Natural killer cell (primary cell): Measurements from ENCODE around the gene IL22. TPM values are rescaled to one million over a fixed set of nuclear protein-coding genes. Genes with fewer than 3 reads are reported as not detected.

ENCODE experiments used
- ATAC-seq, 3 donors: fragments of 150-1000 bp in 2 of 3; fragments of 200-7000 bp in 1 of 3; cut with Tn5 transposase; 1 replicate in 1 of 3; 2 replicates in 2 of 3; pipeline ENCODE4 v1.10.0; 2021; ENCODE audit warnings: mild to moderate bottlenecking in 2 of 3, moderate library complexity in 2 of 3
- DNase-seq, 2 donors: peaks; one replicate each; pipeline versions ENCODE4 v3.0.0 to v3.0.0-alpha.2; 2013 to 2021; ENCODE audit warnings: mixed read lengths in 1 of 2
- H3K27ac ChIP-seq: one replicate; pipeline ENCODE4 v1.5.1; 2013; ENCODE audit warnings: mild to moderate bottlenecking, low read length
- H3K27me3 ChIP-seq: one replicate; pipeline ENCODE4 v1.6.1; 2013; ENCODE audit warnings: low read length; ENCODE audit not compliant: control insufficient read depth, insufficient read depth
- H3K36me3 ChIP-seq: one replicate; pipeline ENCODE4 v1.6.1; 2013; ENCODE audit warnings: low read length; ENCODE audit not compliant: control insufficient read depth, insufficient read depth
- H3K4me1 ChIP-seq: one replicate; pipeline ENCODE4 v1.6.1; 2013; ENCODE audit warnings: low read length; ENCODE audit not compliant: control insufficient read depth, insufficient read depth
- H3K4me3 ChIP-seq: one replicate; pipeline ENCODE4 v1.5.1; 2013; ENCODE audit warnings: low read length
- H3K9me3 ChIP-seq: one replicate; pipeline ENCODE4 v1.6.1; 2013; ENCODE audit warnings: low read length; ENCODE audit not compliant: control insufficient read depth, insufficient read depth
- H3K27ac Mint-ChIP-seq, 2 donors: one replicate each; pipeline ENCODE4 v1.8.0; 2022; ENCODE audit warnings: mild to moderate bottlenecking in 2 of 2, mixed read lengths in 2 of 2, moderate library complexity in 1 of 2
- H3K27me3 Mint-ChIP-seq, 2 donors: one replicate each; pipeline ENCODE4 v1.8.0; 2022; ENCODE audit warnings: low read depth in 2 of 2, mixed read lengths in 2 of 2
- H3K36me3 Mint-ChIP-seq: one replicate; pipeline ENCODE4 v1.8.0; 2022; ENCODE audit warnings: mixed read lengths
- H3K4me1 Mint-ChIP-seq, 2 donors: one replicate each; pipeline ENCODE4 v1.8.0; 2022; ENCODE audit warnings: mixed read lengths in 2 of 2
- H3K4me3 Mint-ChIP-seq: one replicate; pipeline ENCODE4 v1.8.0; 2022; ENCODE audit warnings: mild to moderate bottlenecking, moderate library complexity, mixed read lengths
- H3K9me3 Mint-ChIP-seq, 2 donors: one replicate each; pipeline ENCODE4 v1.8.0; 2022; ENCODE audit warnings: mixed read lengths in 2 of 2
- WGBS: methylation state at CpG from one replicate; pipeline ENCODE4 v1.1.7; 2013; ENCODE audit warnings: missing lambda C conversion rate; ENCODE audit not compliant: insufficient coverage; 5-methylcytosine and 5-hydroxymethylcytosine counted together
- intact Hi-C: fragments of 100-400 bp; cut with micrococcal nuclease; formaldehyde crosslinking; loops from one replicate; pipeline ENCODE4 v1.14.2; 2022
- total RNA-seq, 4 donors: library from RNA; stranded (reverse); fragments of 120-200 nt in 1 of 4; gene quantifications; one replicate each; pipeline versions ENCODE4 v1.2.3 to v1.2.4, GENCODE V29; 2013 to 2022
- TF ChIP-seq, protein P1 (sequence below): fragments of 200-600 bp; IDR thresholded peaks from one replicate; pipeline ENCODE4 v1.8.0; 2022; ENCODE audit warnings: antibody characterized with exemption

Gene IL22
- total RNA-seq, 3 donors from 2014 or later (not counting 1 experiment from before 2014, with no cell fraction given): not detected

DNA sequence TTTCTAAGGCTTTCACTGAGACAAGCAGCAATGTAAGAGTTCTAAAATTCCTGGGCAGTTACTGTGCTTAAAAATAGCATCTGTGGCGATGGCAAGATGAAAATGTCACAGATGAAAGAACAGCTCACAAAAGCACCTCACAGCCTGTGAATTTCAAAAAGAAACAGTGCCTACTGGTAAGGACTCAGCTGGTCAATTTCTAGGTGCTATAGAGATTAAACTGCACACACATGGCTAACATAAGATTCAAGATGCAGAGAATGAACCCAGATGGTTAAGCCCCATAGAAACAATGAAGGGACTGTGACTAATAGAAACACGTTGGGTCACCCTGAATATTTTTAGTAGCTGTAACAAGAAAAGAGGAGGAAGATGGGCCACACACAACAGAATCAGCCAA lies 15.8 kb downstream of the IL22 start:
- Histone ChIP-seq H3K4me3 (no peak overlapping the region), H3K36me3 (no peaks in the 10 kb centered on the region), H3K27me3 (no peaks in the 10 kb centered on the region), H3K4me1 (peaks cover 25% of the 10 kb centered on the region), H3K27ac (no peak overlapping the region), H3K9me3 (no peaks in the 10 kb centered on the region)
- TF ChIP-seq, protein P1, sequence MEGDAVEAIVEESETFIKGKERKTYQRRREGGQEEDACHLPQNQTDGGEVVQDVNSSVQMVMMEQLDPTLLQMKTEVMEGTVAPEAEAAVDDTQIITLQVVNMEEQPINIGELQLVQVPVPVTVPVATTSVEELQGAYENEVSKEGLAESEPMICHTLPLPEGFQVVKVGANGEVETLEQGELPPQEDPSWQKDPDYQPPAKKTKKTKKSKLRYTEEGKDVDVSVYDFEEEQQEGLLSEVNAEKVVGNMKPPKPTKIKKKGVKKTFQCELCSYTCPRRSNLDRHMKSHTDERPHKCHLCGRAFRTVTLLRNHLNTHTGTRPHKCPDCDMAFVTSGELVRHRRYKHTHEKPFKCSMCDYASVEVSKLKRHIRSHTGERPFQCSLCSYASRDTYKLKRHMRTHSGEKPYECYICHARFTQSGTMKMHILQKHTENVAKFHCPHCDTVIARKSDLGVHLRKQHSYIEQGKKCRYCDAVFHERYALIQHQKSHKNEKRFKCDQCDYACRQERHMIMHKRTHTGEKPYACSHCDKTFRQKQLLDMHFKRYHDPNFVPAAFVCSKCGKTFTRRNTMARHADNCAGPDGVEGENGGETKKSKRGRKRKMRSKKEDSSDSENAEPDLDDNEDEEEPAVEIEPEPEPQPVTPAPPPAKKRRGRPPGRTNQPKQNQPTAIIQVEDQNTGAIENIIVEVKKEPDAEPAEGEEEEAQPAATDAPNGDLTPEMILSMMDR: no peak
- Mint-ChIP-seq H3K36me3 (no peaks in the 10 kb centered on the region), H3K27ac (peak overlapping the region in 1 of 2 donors; percentile 93), H3K27me3 (peaks cover 0 to 6% of the 10 kb centered on the region in 2 donors), H3K4me1 (peaks cover 36 to 37% of the 10 kb centered on the region in 2 donors), H3K9me3 (no peaks in the 10 kb centered on the region), H3K4me3 (no peak overlapping the region)
- ATAC-seq: no peak
- intact Hi-C loops: no loop called here
- no peak for DNase-seq
- 36% methylated on average over 2 of the region's 2 CpGs for WGBS

- WGBS: 77% methylated on average over 2 of the region's 2 CpGs
- peak overlapping the region; percentile 34 for H3K4me3 ChIP-seq
- ATAC-seq: no peak
- H3K4me3 Mint-ChIP-seq: peak overlapping the region; percentile 93
- H3K9me3 ChIP-seq: no peaks in the 10 kb centered on the region
- DNase-seq: no peak
- no peaks in the 10 kb centered on the region for H3K27me3 ChIP-seq
- H3K36me3 ChIP-seq: no peaks in the 10 kb centered on the region
- no peaks in the 10 kb centered on the region for H3K36me3 Mint-ChIP-seq
- peaks cover 25% of the 10 kb centered on the region for H3K4me1 ChIP-seq
- peak overlapping the region; percentile 61 for H3K27ac ChIP-seq
- H3K9me3 Mint-ChIP-seq: no peaks in the 10 kb centered on the region
- peaks cover 36 to 37% of the 10 kb centered on the region in 2 donors for H3K4me1 Mint-ChIP-seq
- peaks cover 0 to 6% of the 10 kb centered on the region in 2 donors for H3K27me3 Mint-ChIP-seq
- TF ChIP-seq, protein P1: no peak
- intact Hi-C loops: no loop called here
- H3K27ac Mint-ChIP-seq: peak overlapping the region; percentile 86 to 93
Measured at GRCh38 chr12:68237078-68237477, 16.3 kb downstream of the IL22 start.

DNA sequence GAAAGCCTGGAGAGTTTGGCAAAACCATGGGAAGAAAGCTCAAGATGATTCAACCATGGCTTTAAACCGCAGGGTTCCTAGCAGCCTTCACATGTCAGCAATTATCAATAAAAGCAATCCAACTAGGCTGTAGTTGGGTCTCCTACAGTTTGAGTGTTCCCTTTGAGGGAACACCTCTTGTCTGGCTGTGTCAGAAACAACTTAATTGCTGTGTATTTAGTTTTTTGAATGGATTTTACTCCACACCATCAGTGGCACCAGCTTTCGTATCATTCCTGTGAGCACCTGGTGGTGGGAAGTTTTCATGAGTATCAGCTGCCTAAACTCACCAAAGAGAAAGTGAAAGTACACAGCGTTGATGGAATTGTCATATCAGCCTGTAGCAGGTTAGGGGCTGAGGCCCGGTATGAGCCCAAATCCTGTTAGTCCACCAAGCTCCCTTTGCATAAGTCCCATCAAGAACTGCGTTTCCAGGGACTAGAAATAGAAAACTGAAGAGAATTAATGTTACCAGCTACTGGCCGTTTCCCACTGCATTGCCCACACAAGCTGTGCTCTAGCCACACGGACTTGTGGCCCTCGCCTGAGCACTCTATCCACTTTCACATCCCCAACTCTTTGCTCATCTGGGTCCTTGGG lies 16.9 kb downstream of the IL22 start:
- Histone ChIP-seq H3K4me1 (peaks cover 23% of the 10 kb centered on the region), H3K27ac (peak overlapping the region; percentile 61), H3K4me3 (peak overlapping the region; percentile 34), H3K36me3 (no peaks in the 10 kb centered on the region), H3K9me3 (no peaks in the 10 kb centered on the region), H3K27me3 (no peaks in the 10 kb centered on the region)
- DNase-seq: peak; percentile 32 to 82
- WGBS: 21% methylated on average over 8 of the region's 8 CpGs
- Mint-ChIP-seq H3K4me1 (peaks cover 36 to 37% of the 10 kb centered on the region in 2 donors), H3K36me3 (no peaks in the 10 kb centered on the region), H3K9me3 (no peaks in the 10 kb centered on the region), H3K4me3 (peak overlapping the region; percentile 93), H3K27me3 (peaks cover 0 to 6% of the 10 kb centered on the region in 2 donors), H3K27ac (peak overlapping the region; percentile 86 to 93)
- peak; percentile 70 to 74 (median 73) for ATAC-seq
- intact Hi-C loops: no loop called here
- TF ChIP-seq, protein P1: no peak

DNA sequence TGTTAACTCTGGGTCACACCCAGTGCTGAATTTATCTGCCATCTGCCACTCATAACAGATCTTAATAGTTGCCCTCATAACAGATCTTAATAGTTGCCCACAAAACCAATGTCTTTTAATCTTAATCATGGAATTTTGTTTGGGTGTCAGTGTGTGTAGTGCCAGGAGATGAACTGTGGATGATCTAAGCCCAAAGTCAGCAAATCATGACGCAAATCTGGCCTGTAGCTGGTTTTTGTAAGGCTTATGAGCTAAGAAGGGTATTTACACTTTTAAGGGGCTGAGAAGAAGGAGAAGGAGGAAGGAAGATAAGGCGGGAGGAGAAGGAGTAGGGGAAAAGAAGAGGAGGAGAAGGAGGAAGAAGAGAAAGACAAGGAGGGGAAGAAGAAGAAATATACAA lies 17.8 kb downstream of the IL22 start:
- peaks cover 0 to 6% of the 10 kb centered on the region in 2 donors for H3K27me3 Mint-ChIP-seq
- H3K4me1 Mint-ChIP-seq: peaks cover 27 to 28% of the 10 kb centered on the region in 2 donors
- no peaks in the 10 kb centered on the region for H3K36me3 Mint-ChIP-seq
- Histone ChIP-seq H3K36me3 (no peaks in the 10 kb centered on the region), H3K27ac (no peak overlapping the region), H3K4me1 (peaks cover 15% of the 10 kb centered on the region), H3K4me3 (no peak overlapping the region), H3K9me3 (no peaks in the 10 kb centered on the region), H3K27me3 (no peaks in the 10 kb centered on the region)
- no peaks in the 10 kb centered on the region for H3K9me3 Mint-ChIP-seq
- TF ChIP-seq, protein P1: peak; percentile 0
- ATAC-seq (no peak), DNase-seq (no peak)
- intact Hi-C loops: no loop called here
- peak overlapping the region; percentile 86 to 93 for H3K27ac Mint-ChIP-seq
- peak overlapping the region; percentile 93 for H3K4me3 Mint-ChIP-seq
- WGBS: 97% methylated on average over 2 of the region's 2 CpGs
